GM12878 (cell line): ENCODE measurements around the gene SEC14L1. TPM values are rescaled to one million over a fixed set of nuclear protein-coding genes. Genes with fewer than 3 reads are reported as not detected.

Experiments
- polyA plus RNA-seq, 11 experiments: library from polyadenylated mRNA; depleted of rRNA in 4 of 11; unstranded in 6 of 11; stranded (reverse) in 5 of 11; fragments of >200 nt; fragmentation: Nextera tagmentation in 4 of 11; fragmentation: Illumina TruSeq in 1 of 11; extraction: Ambion mirVana in 4 of 11; extraction: Trizol in 1 of 11; gene quantifications; 1 replicate in 1 of 11; 2 replicates in 10 of 11; pipeline versions ENCODE4 v1.2.1 to v1.2.3, GENCODE V29; 2011 to 2016; ENCODE audit warnings: inconsistent platforms in 2 of 11, missing spikeins in 2 of 11, low read depth in 1 of 11
- small RNA-seq: library from RNA; depleted of rRNA; stranded (forward); fragments of <200 nt; gene quantifications from one replicate; pipeline ENCODE3, GENCODE V24; 2014
- total RNA-seq, 4 experiments: library from RNA; depleted of rRNA in 3 of 4; stranded (reverse); fragments of >200 nt in 3 of 4; fragmentation: Illumina TruSeq in 1 of 4; extraction: Trizol in 1 of 4; gene quantifications; 2 replicates each; pipeline versions ENCODE4 v1.2.1 to v1.2.3, GENCODE V29; 2013 to 2021

The SEC14L1 gene
- total and polyA plus RNA-seq, 10 of the 15 experiments (the other 5 are each of a cell fraction or from before 2014, with no cell fraction given): 6.3 to 66.1 (median 33.5) TPM

Small RNA genes lying within 50 kb of the gene (small RNA-seq; reads per million reads assigned to genes)
- not detected for gene RNU4-47P
